HG02763 (cell line): ENCODE measurements around the gene PNKP.
A peak's percentile ranks its signal among the peaks of the same experiment; 100 is the strongest.

Source experiments
- ATAC-seq: cut with Tn5 transposase; IDR thresholded peaks from one replicate; pipeline ENCODE4 v1.9.1; 2021; ENCODE audit warnings: mild to moderate bottlenecking, moderate library complexity; ENCODE audit not compliant: unreplicated experiment

PNKP gene

GRCh38 chr19:49876422-49877019, 9.1 kb upstream of the PNKP start:
- peak; percentile 42 for ATAC-seq

GRCh38 chr19:49875857-49876421, 8.6 kb upstream of the PNKP start:
- no peak for ATAC-seq

GRCh38 chr19:49875177-49875576, 7.8 kb upstream of the PNKP start:
- ATAC-seq, result no peak

- no peak for ATAC-seq
Measured at GRCh38 chr19:49874503-49875157, 7.3 kb upstream of the PNKP start.

GRCh38 chr19:49873834-49874233, 6.5 kb upstream of the PNKP start:
- no peak for ATAC-seq

GRCh38 chr19:49873129-49873521, 5.7 kb upstream of the PNKP start:
- ATAC-seq, result no peak

- ATAC-seq, result no peak
Measured at GRCh38 chr19:49872245-49873128, 5.1 kb upstream of the PNKP start.

GRCh38 chr19:49871349-49871985, 4.1 kb upstream of the PNKP start:
- no peak for ATAC-seq

GRCh38 chr19:49870309-49870901, 3.0 kb upstream of the PNKP start:
- ATAC-seq, result no peak

- peak; percentile 66 for ATAC-seq
Measured at GRCh38 chr19:49869484-49870308, 2.3 kb upstream of the PNKP start.

GRCh38 chr19:49869009-49869483, 1.7 kb upstream of the PNKP start:
- peak; percentile 6 for ATAC-seq

- ATAC-seq, result no peak
Measured at GRCh38 chr19:49864890-49865289, 2.5 kb downstream of the PNKP start.

- no peak for ATAC-seq
Measured at GRCh38 chr19:49863935-49864320, 3.4 kb downstream of the PNKP start.

- ATAC-seq, result no peak
Measured at GRCh38 chr19:49863254-49863934, 4.0 kb downstream of the PNKP start.

GRCh38 chr19:49862391-49863253, 4.8 kb downstream of the PNKP start:
- no peak for ATAC-seq

GRCh38 chr19:49861541-49862378, 5.6 kb downstream of the PNKP start:
- ATAC-seq, result no peak

- no peak for ATAC-seq
Measured at GRCh38 chr19:49861107-49861506, 6.3 kb downstream of the PNKP start.
